ENCODE measurements around the gene MAGI2.

MAGI2 gene

DNA sequence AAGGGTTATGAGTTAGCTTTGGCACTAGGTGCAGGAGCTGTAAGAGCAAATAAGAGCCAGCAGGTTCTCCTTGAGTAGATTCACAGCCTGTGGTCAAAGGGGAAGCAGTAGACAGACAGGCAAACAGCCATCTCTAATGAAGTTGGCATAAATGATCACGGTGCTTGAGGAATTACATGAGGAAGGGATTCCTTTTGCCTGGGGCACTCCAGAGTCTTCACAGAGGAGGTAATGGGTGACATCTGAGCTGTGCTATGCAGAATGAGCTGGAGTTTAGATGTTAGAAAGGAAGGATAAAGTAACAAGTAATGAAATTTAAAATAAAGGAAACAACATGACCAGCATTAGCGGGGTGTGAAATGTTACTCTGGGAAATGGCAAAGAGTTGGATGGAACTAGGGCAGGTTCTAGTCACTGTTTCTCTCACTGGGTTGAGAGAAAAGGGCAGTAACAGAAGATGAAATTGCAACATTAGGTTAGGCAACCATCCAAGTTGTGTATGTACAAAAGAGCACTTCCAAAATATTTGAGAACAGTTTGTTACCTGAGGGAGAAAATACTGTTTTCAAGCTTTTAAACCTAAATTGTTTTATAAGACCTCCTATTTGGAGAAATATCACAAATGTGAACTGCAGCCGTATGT is 1041.1 kb downstream of the MAGI2 start:
- no peak for DNase-seq (ENCODE audit: low spot score)

DNA sequence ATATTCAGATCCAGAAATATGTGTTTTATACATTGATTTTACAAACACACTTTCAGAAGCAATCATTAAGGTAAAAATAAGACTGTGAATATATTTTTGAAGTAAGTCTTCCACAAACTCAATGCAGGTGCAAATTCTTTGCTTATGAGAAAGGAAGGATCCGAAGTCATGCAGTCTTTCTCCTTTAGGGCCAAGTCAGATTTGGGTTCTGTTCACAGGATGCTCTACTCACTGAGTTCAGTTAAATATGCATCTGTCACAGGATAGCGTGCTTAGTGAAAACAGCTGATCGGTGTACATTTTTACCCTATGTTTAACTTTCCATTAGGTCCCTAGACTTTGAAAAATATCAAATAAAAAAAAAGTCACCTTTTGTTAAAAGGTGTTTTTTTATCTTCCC is 1046.4 kb downstream of the MAGI2 start:
- DNase-seq (ENCODE audit: low spot score), result no peak

DNA sequence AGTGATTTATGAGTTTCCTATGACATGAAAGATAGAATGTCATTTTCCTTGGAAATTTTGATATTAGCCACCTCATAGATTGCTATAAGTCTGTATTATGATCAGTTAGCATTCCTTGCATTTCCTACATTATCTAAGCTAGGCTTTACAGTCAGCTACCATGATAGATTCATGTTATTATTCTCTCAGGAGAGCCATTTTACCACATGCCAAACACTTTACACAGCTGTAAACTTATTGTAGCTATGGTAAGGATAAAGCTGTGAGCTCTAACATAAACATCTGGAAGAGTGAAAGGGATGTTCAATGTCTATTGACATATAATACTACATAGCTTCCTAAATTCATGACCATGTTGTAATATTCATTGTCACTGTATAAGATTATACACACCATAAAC is 1046.9 kb downstream of the MAGI2 start:
- no peak for DNase-seq (ENCODE audit: low spot score)

DNA sequence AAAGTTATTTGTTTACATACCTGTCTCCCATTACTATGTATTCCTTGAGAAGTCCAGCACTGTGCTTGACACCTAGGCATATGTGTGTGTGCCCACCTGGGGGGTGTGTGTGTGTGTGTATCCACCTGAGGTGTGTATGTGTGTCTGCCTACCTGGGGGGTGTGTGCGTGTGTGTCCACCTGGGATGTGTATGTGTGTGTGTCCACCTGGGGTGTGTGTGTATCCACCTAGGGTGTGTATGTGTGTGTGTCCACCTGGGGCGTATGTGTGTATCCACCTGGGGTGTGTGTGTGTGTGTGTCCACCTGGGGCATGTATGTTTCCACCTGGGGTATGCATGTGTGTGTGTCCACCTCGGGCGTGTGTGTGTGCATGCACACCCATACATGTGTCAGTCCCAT is 1051.4 kb downstream of the MAGI2 start:
- no peak for DNase-seq (ENCODE audit: low spot score)

DNA sequence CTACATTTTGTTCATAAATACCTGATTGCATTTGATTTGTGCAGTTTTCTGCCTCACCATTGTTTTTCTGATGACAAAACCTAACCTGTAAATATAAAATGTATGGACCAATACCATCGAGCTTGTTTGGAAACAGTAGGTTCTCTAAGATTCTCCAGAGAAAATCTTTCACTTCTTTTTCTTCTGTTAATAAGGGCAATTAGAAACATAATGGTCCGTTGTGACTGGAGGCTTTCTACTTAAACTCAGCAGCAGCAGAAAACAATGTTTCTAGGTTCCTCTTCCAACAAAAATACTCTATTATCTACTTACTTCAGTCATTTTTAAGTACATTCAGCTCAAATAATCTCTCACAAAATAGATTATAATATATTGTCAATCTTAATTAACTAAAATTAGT is 1053.4 kb downstream of the MAGI2 start:
- no peak for DNase-seq (ENCODE audit: low spot score)

DNA sequence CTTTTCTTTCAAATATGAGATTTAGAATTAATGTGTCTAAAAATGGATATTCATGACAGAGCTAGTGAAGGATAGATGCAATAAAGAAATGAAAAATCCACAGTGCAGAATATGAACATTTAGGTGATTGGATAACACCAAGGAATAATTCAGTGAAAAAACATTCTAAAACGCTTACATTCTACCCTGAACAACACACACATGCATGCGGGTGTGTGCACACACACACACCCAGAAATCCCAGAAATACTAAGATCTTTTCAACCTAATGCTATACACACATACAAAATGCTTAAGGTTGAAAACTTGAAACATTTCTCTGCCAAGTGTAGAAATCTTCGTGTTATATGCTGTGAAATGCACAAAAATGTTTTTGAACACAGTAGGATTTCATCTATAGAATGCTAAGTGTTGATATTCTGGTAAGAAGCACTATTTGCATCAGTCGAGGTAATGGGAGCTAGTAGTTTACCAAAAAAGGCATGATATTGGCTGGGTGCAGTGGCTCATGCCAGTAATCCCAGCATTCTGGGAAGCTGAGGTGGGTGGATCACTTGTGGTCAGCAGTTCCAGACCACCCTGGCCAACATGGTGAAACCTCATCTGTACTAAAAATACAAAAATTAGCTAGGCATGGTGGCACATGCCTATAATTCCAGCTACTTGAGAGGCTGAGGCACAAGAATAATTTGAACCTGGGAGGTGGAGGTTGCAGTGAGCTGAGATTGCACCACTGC is 1054.3 kb downstream of the MAGI2 start:
- no peak for DNase-seq (ENCODE audit: low spot score)

DNA sequence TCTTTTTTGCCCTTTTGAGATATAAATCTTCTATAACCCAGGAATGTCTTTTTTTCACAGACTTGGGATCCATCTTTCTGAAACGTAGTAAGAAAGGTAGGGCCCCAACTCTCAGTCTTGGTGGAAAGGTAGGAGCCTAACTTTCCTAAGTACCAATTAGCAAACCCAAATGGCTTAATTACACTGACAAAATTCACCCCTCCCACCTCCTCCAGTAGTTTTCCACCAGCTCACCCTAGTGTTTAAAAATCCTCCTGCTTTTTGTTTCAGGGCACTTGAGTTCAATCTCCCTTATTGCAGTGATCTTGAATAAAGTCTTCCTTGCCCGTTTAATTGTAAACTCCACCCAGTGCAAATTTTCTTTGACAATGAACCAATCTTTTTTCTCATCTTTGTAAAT is 1054.9 kb downstream of the MAGI2 start:
- DNase-seq (ENCODE audit: low spot score), result no peak

DNA sequence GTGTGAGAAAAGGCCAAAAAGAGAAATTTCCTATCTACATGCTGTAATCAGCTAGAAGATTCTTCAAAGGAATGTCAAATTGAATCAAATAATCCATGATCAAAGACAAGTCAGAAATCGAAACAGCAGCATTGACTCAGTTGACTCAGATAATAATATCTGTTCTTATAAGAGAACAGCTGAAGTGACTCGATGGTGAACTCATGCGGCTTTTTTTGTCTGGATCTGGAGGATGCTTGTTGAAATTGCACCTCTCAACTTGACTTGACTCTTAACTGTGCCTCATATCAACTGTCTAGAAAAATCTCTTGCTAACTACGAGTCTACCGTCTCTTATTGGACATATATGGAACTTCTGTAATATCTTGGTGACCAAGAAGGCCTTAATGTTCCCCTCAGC is 1055.4 kb downstream of the MAGI2 start:
- DNase-seq (ENCODE audit: low spot score), result no peak

DNA sequence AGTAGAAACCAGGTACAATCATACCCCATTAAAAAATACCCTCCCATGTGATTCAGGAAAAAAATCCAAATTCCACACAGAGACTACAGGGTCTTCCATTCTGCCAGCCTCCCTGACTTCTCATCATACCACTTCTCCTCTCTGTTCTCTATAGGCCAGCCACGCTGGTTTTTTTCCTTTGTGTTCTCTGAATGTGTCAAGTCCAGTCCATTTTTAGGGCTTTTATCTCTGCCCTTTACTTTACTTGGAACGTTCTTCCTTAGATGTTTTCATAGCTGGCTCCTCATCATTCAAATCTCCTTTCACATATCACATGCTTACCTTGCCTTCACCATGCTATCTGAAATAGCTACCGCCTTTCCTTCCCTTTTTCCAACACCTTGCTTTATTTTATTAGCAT is 1057.3 kb downstream of the MAGI2 start:
- DNase-seq (ENCODE audit: low spot score), result no peak

DNA sequence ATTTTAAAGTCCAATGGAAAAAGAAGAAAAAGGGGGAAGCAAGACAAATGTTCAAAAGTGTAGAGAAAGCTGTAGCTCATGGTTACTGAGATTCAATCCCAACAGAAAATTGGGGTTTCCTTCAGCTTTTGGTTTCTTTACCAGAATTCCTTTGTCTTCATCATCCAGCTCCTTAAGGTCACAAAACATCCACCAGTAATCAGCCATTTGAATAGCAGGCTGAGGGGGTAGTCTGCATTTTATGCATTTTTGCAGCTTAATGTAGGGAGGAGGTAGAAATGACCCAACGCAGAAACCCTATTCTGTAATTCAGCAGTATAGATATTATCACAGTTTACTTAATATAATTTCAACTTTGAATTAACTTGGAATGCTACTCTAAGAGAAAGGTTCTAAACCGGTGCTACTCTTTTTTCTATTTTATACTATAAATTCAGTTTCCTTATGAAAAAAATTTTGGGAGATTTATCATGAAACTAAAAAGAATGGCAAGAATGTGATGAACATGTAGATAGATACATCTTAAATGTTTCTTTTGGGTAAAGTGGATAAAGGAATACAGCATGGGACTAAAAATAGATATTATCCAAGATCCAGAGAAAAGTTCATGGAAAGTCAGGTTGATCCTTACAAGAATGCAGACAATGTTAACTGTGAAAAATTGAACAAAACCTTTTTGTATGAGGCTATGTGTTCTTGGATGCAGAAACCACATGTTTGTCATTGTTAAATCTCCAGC is 1058.0 kb downstream of the MAGI2 start:
- no peak for DNase-seq (ENCODE audit: low spot score)

DNA sequence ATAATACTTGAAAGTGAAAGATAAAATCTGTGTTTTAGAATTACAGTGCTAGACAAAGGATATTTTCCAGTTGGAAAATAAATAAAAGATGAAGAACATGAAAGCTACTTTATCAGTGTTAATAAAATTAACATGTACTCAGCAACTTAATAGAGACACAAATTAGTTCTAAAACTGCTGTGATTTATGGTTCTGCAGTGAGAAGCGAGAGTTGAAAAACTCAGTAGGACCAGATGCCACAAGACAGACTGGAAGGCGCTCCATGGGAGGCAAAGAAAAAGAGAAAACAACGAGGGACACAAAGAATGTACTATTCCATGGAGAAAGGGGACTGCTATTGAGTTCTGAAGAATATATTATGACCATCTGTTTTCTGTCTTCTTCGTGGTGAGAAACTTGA is 1064.4 kb downstream of the MAGI2 start:
- no peak for DNase-seq (ENCODE audit: low spot score)

DNA sequence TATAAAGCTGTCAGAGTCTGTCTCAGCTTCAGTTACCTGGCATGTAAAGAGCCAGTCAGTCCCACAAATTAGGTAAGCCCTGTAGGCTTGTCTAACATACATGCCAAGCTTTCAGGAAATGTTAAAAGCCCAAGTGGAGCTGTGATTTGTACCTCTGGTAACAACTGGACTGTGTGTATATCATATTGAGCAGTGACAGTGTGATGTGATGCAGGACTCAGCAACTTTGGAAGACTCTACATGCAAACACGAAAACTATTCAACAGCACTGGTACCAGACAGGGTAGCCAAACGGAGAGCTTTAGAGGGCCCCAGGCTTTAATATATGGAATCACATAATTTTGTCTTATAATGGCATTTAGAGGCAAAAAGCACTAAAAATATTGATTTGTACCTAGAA is 1066.9 kb downstream of the MAGI2 start:
- DNase-seq (ENCODE audit: low spot score), result no peak

DNA sequence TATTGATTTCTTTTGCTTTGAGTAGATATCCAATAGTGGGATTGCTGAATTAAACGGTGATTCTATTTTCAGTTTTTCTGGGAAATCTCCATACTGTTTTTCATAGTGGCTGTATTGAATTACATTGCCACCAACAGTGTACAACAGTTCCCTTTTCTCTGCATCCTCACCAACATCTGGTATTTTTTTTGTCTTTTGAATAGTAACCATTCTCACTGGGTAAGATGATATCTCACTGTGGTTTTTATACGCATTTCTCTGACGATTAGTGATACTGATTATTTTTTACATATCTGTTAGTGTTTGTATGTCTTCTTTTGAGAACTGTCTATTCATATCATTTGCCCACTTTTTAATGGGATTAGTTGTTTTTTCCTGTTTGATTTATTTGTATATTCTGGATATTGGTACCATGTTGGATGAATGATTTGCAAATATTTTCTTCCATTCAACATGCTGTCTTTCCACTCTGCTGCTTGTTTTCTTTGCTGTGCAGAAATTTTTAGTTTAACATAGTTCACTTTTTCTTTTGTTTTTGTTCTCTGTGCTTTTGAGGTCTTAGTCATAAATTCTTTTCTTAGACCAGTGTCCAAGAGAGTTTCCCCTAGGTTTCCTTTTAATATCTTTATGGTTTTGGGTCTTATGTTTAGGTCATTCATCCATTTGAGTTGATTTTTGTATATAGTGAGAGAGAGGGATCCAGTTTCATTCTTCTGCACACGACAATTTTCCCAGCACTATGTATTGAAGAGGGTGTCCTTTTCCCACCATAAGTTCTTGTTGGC is 1070.2 kb downstream of the MAGI2 start:
- no peak for DNase-seq (ENCODE audit: low spot score)

DNA sequence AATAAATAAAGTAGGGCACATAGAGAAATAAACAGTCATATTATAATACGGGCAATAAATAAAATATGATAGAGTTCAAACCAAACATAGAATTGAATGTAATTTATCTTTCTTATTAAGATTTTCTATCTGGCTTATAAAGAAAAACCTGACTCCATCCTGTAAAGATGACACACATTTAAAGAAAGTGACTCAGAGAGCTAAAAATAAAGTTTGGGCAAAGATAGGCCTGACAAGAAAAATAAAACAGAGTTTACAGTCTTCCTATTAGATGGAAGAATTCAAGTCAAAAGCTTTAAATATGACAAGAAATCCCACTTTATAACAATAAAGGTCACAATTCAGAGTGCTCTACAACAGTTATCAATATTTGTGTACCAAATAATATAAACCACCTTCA is 1074.3 kb downstream of the MAGI2 start:
- DNase-seq (ENCODE audit: low spot score), result no peak

DNA sequence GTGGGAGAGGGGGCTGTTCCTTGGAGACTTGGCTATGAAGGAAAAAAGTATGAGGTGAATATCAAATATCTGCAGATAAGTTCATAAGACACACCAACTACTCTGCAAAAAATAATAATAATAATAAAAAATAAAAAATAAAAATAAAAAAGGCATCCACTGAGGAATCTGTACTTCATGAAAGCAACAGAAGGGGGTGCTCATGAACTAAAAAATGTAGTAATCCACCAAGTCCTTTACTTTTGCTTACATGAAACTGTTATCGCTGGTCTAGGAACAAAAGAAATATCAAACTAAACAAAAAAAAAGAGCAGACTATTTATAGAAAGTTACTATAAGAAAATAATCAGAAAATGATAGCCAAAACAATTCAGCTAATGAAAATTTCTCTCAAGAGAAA is 1075.9 kb downstream of the MAGI2 start:
- no peak for DNase-seq (ENCODE audit: low spot score)

DNA sequence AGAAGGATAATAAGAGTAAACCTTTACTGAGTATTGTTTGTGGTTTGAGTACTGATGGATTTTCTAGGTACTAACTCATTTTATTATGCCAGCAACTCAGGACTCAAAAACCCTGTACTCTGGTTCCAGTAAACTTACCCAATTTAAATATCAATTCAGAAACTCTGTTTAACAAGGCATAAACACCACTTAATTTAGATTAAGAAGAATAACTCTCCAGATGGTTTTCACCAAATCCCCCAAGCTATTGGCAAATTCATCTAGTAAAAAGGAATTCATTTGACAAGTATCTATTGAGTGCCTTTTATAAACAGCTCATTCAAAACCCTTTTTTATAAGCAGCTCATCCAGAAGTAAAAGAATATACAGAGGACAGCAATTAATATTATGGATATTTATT is 1082.5 kb downstream of the MAGI2 start:
- DNase-seq (ENCODE audit: low spot score), result no peak

DNA sequence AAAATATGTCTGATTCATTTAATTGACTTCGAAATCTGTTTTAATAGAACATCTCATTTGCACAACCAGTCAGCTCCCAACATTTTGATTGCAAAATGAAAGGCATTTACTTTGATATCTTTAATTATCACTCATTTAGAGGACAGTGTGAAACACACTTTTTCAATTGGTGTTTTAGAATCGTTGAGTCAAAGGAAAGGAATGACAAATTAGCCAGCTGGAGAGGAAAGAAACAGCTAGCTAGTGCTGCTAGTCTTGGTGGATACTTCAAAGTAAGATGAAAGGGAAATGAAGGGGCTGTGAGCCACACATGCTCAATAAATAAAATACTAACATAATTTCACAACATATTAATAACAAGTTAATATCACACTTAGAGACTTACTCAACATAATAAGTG is 1084.7 kb downstream of the MAGI2 start:
- DNase-seq (ENCODE audit: low spot score), result no peak

DNA sequence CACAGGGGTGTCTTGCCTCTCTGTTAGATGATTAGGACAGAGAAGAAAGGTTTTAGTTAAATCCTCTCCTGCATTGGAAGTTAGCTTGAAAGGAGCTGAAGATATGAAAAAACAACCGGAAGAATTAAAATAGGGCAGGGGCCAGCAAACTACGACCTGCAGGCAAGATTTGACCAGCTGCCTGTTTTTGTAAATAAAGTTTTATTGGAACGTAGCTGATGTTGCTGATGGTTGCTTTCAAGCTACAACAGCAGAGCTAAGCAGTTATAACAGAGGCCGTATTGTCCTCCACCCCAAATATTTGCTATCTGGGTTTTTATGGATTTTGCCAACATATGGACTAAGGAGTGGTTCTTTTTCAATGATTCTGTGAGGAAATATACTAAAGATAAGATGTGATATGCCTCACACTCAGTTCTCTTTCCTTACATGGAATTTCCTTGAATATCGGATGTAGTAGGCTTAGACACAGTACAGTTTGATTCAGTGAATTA is 1086.1 kb downstream of the MAGI2 start:
- DNase-seq (ENCODE audit: low spot score), result no peak

DNA sequence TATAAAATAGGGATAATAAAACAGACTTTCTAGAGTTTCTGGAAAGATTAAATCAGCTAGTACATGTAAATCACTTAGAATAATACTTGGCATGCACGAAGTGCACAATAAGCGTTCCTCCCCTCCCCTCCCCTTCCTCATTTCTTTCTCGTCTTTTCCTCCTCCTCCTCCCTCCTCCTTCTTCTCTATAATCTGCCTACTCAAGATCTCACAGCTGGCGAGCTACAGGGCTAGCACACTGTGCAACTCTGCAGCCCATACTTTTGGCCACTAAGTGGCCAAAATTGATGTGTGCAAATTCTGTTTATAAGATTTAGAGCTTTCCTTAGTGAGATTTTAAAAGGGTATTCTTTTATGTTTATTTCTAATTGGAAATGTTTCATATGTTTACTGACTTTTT is 1089.6 kb downstream of the MAGI2 start:
- DNase-seq (ENCODE audit: low spot score), result no peak

DNA sequence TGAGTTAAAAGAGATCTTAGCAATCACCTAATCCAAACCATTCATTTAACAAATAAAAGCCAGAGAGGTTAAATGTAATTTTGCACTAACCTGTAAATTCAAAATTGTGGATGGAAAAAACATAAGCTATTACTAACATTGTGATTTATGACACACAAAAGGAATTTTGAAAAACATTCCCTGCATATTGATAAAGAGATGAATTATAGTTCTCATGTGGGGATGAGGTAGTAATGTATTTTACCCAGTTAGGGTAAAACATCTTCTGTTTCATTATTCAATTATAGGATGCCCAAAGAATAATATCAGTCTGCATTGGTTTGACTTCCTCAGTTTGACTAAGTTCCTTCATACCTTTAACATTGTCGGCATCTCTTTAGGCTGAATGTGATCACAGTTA is 1093.6 kb downstream of the MAGI2 start:
- DNase-seq (ENCODE audit: low spot score), result no peak

DNA sequence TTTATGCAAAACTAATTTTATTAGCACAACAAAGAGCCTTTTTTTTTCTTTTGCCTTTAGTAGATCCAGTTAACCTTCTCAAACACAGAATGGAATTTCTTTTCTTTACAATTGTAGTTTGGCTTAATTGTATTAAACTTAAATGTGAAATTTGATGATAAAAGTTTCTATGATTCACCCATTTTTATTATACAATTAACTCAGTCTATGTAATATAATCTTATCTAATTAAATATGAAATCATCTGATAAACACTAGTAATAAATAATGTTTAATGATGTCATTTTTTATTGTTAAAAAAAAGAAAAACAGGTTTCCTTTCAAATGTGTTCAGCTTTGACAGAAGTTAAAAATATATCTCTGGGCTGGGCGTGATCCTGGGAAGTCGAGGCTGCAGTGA is 1095.8 kb downstream of the MAGI2 start:
- no peak for DNase-seq (ENCODE audit: low spot score)

DNA sequence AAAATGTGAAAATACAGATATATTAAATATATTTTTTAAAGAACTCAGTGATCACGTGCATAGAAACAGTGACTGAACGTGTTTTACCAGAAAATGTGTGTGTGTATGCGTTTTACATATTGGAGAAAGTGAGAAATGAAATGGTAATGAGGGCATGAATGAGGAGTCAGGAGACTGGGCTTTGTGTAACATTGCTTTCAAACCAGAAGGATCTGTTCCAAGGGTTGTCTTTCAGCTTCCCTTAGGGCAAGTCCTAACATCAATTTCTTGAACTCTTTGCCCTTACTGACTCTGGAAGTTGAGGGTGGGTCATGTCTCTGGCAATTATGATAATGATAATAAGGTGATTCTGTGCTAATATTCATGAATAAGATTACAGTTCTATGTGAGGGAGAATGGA is 1097.6 kb downstream of the MAGI2 start:
- DNase-seq (ENCODE audit: low spot score), result no peak

All from CD4-positive, alpha-beta T cell treated with Interleukin-15 for 4 hours (primary cell).